Activated T-cell treated with anti-CD3 and anti-CD28 coated beads, Interleukin-2, amount 50 U/mL, for 1 hour (primary cell): Measurements from ENCODE around the gene SCAMP1.
A peak's percentile ranks its signal among the peaks of the same experiment; 100 is the strongest.

Experiments
- DNase-seq: peaks from one replicate; pipeline ENCODE4 v3.0.0-alpha.2; 2020

The SCAMP1 gene

DNA sequence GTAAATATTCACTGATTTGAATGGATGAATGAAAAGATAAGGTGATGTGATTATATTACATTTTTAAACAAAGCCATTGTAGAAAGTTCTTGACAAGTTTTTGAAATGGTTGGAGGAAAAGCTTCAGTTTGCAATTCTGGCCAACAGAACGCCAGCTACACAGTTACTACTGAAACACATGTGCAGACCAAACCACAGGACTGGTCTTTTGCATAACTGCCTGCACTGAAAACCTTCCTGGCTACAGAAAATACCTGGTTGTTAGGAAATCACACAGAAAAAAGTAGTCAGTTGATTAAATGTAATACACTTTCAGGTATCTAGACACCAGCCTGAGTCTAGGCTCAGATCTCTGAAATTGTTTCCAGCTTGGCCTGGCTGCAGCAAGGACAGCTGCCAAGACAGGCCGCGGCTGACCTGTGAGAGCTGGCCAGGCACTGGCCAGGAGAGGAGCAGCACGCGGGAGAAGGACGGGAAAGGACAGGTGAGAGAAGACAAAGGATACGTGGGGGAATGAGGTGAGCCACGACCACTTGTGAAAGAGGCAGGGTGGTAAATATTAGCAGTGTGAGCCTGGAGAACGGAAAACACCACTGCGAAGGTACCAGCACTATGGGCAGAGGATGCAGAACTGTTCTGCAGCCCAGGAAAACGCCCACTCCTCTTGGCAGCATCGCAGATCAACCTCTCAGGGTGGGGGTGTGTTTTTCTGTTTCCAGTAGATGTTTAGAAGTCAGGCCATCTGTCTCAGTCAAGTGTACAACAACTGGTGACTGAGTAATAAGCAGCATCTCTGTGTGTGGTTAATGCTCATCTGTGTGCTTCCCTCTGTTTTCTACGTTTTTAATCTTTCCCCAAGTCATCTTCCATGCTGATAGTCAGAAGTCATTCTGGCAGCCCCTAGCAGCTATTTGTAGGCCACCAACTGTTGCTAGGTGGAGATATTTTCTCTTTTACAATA, 137.4 kb downstream of the SCAMP1 start:
- no peak for DNase-seq

- DNase-seq, result no peak
Observed at GRCh38 chr5:78499485-78499884, 139.1 kb downstream of the SCAMP1 start.

DNA sequence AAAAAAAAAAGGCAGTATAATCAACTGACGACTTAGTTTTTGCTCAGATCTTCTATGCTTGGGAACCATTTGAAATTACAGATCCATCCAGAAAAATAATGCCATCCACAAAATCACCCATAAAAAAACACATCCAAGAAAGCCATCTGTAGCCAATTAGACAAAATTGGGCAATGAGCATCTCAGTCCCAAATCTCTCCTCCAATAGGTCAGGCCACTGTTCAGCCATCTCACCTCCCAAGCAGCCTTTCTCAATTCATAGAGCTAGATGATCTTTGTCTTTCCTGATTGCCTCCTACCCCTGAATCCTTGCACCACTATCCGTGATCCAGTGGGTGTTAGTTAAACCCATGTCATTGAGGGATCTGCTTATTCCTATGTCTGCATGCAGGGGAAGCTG, 139.6 kb downstream of the SCAMP1 start:
- no peak for DNase-seq

GRCh38 chr5:78500871-78501270, 140.5 kb downstream of the SCAMP1 start:
- no peak for DNase-seq

DNA sequence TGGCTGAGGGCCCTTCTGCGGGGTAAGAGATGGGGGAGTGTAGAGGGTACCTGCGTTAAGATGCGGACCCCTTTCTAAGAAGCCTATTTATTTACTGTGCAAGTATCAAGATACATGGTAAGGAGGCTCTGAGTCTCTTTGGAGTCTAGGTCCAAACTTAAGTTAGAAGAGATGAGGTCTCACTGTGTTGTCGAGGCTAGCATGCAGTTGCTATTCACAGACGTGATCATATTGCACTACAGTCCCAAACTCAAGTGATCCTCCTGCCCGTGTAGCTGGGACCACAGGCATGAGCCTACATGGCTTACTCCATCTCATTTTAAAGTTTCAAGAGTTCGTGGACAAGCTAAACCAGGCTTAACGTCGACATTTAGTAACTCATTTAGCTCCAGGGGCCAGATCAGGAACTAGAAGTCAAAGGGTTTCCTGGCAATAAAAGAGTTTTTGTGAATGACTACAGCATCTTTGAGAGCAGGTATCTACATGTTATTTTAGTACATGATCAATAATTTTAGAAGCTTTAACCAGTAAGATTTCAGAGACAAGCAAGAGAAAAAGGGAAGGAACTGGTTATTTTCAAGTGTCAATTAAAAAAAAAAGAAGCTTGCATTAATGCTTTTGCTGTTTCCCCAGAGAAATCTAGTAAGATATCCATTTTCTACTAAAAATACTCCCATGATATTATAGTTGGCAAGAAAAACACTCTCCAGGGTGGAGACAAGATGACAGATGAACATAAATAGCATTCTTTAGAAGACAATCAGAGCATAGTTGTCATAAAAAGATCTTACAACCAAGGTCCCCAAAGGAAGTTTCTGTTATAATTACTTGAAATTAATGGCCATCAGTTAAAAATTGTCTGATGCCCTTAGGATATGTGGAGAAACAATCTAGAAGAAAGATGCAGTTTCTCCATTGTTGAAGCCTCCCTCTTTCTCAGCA, 141.3 kb downstream of the SCAMP1 start:
- no peak for DNase-seq

GRCh38 chr5:78503958-78504653, 143.7 kb downstream of the SCAMP1 start:
- no peak for DNase-seq

GRCh38 chr5:78504704-78505677, 144.6 kb downstream of the SCAMP1 start:
- DNase-seq, result no peak

GRCh38 chr5:78505860-78506259, 145.4 kb downstream of the SCAMP1 start:
- no peak for DNase-seq

DNA sequence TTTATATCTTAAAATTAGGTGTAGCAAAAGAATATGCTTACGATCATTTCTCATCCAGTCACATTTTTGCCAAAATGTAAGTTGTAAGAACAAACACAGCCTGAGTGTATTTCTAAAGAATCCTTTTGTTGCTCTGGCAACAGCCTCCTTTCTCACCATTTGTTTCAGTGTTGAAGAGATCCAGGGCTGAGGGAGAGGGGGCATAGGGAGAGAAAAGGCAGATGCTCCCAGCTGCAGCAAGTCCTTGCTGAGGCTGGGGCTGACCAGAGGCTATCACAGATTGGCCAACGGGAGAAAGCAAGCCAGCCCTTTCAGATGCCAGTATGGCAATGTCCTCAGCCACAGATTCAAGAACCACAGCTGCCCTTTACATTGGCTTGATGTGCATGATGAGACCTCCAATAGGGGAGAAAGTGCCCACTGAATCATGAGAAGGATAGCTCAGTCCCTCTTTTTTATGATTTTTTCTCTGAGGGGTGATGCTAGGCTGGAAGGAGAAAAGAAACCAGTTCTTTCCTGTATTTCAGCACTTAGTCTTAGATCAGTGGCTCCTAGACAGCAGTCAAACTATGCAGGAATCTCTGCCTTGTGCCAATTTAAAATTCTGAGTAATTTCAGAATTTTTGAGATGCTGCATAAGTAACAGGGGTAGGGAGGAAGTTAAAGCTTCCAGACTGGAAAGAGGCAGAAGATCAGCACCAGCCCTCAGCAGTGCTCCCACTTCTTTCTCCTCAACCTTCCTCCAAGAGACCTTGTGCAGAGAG, 146.0 kb downstream of the SCAMP1 start:
- DNase-seq, result no peak

- DNase-seq, result no peak
Observed at GRCh38 chr5:78507531-78507930, 147.1 kb downstream of the SCAMP1 start.

DNA sequence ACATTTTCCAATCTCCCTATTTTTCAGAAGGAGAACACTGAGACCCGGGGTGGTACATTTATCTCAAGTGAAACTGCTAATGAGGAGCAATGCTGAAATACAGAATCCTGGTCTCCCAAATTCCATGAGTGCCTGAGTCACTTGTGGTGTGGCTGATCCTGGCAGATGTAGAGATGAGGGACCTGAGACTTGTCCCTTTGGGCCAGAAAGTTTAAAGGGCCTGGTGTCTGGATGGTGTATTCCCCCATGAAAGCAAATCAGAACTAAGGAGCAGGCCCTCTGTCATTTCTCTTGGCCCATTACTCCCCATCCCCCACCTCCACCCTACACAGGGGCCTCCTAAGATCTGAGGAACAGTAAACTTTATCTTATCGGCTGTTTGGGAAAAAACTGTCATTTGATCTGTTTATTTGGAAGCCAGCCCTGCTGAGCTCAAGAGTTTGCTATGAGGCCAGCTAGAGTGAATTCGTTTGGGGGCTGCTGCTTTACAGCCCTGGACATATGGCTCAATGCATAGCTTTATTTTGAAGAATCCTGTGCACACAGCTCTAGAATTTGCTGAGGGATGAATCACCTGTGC, 147.9 kb downstream of the SCAMP1 start:
- DNase-seq, result no peak

DNA sequence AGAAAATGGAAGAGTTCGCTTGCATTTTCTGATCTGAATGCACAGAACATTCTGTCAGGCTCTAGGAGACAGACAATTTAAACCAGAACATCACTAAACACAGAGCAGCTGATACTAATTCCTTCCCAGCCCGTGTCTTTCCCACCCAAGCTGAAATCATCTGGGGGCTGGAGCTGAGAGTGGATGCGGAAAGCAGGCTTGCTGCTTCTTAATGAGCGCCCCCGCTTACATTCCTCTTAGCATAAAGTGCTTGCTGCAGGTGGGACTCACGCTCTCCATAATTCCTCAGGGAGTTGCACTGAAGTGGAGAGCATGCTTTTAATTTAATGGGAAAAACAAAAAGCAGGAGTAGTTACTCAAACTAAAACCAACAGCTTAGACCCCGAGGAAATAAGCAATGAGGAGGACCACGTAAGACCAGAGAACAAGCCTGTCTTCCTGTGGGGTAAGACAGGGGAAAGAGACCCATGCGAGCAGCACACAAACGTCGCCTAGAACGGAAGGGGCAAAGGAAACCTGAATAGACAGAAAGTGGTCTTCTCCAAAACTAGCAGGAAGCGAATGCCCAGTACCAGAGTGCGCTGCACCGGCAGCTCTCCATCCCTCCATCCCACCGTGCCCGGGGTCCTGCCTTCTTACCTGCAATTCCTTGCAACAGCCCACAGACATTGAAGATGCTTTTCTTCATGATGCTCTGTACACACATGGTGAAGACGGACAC, 148.9 kb downstream of the SCAMP1 start:
- no peak for DNase-seq

DNA sequence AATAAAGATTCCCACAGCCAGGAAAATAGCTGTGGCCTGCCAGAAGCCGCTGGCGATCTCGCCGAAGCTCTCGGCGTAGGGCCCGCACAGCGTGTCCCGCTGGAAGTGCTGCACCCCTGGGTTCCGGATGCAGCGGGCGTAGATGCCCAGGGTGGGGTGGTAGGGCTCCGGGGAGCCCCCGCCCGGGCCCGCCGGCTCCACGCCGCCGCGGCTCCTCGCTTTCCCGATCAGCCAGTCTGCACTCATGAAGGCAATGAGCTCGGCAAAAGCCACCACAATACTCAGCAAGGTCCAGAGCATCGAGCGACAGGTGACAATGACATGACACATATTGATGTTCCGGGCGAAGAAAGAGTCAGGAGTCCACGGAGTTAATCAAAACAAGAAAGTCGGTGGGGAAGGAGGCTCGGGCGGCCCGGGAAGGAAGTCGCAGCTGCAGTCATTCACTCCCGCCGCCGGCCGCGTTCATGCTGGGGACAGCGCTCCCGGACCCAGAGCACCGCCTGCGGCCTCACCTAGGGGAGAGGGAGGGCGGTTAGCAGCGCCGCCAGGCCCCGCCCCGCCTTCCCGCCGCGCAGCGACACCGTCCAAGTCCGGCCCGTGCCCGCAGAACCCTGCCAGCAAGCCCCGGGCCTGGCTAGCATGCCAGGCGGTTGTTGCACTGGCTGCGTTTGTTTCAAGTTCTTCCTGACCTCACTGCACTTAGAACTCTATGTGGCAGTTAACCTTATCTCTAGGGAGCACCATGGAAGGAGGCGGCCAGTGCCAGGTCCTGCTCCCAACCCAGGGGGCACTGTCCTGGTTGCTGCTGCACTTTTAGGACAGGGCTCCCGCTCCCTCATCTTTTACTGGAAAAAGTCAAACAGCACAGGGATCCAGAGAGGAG, 149.7 kb downstream of the SCAMP1 start:
- peak; percentile 33 for DNase-seq

- no peak for DNase-seq
Observed at GRCh38 chr5:78511121-78511906, 150.9 kb downstream of the SCAMP1 start.

DNA sequence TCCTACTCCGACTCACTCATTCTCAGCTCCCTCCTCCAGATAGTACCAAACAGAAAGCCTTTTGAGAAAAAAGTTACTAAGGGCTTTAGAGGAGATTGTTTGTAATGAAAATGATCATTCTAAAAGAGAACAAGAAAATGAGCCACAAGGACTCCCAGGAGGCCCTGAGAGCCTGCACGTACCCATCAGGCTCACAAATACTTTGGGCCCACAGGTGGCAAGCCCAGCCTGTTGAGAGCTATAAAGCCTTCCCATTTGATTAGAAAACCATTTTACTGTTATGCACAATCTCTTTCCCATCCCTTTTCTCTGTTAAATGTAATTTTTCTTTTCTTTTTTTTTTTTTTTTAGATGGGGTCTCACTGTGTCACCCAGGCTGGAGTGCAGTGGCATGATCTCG, 152.0 kb downstream of the SCAMP1 start:
- no peak for DNase-seq

DNA sequence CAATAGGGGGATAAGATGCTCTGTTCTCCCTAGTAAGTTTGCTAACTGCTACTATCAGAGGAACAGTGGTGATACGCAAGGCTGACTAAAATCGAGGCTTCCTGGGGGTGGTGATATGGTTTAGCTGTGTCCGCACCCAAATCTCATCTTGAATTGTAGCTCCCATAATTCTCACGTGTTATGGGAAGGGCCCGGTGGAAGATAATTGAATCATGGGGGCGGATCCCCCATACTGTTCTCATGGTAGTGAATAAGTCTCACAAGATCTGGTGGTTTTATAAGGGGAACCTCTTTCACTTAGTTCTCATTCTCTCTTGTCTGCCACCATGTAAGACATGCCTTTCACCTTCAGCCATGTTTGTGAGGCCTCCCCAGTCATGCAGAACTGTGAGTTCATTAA, 153.0 kb downstream of the SCAMP1 start:
- DNase-seq, result no peak

GRCh38 chr5:78514427-78515330, 154.3 kb downstream of the SCAMP1 start:
- no peak for DNase-seq
